Esophagus mucosa (tissue), 1 donor: ENCODE results near the gene REEP1. TPM values are rescaled to one million over a fixed set of nuclear protein-coding genes. Genes with fewer than 3 reads are reported as not detected.
"Not testable (repeated sequence)": the region's sequence is repeated elsewhere in the genome, so short reads cannot be mapped to it uniquely, and the experiment has no call there.

Source experiments
- ATAC-seq: fragments of 200-7000 bp; cut with Tn5 transposase; one replicate; pipeline ENCODE4 v1.9.1; 2020
- total RNA-seq: library from RNA; stranded (reverse); gene quantifications from one replicate; pipeline ENCODE4 v1.2.4, GENCODE V29; 2023
- donor health status: DM: yes; HTN: yes; CAD: no.

The REEP1 gene
- total RNA-seq, 1 donor from 2014 or later: 1.6 TPM

DNA sequence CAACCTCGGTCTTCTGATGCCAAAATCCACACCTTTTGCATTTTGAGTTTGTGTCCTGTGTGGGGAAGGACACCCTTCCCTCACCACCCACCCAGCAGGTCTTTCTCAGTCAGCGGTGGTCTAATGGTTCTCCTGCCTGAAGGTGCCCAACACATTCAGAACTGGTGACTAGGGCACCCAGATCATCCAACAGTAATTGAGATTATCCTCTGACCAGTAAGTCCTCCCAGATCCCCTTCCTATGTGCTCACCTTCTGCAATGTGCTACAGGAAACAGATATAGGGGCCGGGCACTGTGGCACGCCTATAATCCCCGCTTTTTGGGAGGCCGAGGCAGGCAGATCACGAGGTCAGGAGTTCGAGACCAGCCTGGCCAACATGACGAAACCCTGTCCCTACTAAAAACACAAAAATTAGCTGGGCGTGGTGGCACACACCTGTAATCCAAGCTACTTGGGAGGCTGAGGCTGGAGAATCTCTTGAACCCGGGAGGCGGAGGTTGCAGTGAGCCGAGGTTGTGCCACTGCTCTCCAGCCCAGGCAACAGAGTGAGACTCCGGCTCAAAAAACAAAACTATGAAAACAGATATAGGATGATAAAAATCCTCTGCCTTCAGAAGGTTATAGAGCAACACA, 56.2 kb downstream of the REEP1 start:
- ATAC-seq: no peak

DNA sequence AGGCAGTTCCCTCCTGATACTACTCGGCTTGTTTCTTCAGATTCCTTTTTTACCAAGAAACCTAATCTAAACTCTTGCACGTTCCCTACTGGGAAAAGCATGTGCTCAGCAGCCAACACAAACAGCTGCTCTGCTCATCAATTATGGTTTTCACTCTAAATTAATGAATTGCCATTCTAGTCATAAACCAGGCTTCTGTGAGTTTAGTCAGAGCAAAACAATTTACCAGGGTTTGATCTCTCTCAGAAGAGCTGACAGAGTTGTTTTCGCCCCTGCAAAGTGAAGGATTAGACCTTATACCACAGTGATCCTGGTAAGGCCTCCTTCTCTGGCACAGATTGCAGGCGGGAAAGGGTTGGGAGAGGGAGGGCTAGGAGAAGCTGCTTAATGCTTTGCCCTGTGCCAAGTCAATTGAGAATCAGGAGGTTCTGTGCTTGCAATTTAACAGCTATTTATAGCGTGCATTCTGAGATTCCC, 57.2 kb downstream of the REEP1 start:
- no peak for ATAC-seq

DNA sequence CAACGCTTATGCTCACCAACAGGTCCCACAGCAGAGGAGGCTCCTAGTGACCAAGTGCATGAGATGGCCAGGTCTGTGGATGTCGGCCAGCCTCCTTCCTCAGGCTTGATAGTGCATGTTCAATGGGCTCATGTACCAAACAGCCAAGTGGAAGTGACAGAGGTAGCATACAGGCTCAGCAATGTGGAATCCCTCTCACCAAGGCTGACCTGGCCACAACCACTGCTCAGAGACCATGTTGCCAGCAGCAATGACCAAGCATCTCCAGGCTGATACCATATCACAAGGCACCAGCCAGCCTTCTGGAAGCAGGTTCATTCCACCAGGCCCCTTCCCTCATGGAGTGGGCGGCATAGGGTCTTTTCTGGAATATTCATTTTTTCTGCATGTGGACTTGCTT, 61.5 kb downstream of the REEP1 start:
- ATAC-seq: no peak

DNA sequence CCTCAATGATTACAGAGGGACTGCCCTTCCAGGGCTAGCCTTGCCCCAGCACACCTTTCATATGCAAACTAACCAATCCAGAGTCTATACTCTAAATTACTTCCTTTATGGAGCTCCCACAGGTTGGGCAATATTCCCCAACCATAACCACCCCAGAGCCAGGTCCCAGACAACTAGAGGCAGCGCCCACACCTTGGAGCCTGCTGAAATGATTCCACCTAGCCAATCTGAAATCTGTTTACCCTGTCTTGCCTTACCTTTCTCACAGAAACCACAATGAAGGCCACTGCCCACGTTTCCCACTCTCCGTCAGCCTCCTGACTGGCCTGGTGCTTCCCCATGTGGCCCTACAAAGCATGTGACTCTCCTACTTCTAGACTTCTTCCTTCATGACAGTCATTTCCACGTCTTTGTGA, 62.0 kb downstream of the REEP1 start:
- ATAC-seq: no peak

DNA sequence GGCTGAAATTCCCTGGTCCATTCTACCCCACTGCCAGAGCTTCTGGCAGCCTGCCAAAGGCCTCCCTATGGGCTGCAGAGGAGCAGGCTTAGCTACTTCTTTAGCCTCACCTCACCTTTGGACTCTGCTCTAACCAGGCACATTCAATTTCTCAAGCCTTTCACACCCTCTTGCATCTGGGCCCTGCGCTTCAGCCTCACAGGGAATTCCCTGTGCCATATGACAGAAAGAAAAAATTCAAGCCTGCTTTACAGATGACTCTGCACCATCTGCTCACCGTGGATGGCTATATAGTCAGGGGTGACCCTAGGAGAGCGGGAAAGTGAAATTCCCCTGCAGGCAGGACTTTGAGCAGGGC, 62.5 kb downstream of the REEP1 start:
- ATAC-seq: no peak

DNA sequence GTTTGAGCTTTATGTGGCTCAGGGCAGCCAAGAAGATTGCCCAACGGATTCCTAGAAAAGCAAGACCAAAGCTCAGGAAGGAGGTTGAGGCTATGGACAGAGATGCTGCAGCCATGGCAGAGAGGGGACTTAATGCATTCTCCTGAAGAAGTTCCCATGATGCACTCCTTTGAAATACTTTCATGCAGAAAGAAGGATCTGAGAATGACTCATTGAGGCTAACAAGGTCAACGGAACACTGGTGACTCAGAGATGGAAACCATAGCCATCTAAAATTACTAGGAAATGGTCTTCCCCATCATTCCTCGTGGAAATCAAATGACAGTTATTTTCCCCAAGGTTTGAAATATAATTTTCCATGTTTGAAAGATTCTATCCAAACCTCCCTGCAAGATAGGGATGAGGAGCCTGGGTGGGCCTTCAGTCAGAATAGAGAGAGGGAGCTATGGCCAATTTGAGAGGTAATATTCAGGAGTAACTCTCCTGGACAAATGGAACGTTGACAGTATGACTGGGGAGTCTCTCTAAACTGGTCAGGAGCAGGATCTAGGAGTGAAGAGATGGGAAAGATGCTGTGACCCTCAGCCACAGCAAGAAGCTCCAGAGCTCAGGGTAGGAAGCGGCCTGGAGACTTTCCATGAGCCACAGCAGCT, 63.0 kb downstream of the REEP1 start:
- ATAC-seq: no peak

DNA sequence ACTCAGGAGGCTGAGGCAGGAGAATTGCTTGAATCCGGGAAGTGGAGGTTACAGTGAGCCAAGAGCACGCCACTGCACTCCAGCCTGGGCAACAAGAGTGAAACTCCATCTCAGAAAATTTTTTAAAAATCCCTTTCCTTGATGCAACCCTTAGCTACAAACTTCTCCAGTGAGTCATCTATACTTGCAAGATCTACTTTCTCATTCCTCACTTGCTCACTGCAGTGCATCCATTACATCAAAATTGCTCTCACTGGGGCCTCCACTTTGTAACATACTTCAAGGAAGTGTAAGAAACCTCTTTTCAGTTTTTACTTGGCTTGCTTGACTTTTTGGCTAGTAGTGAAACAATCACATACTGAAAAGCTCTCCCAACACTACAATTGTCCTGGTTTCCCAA, 65.3 kb downstream of the REEP1 start:
- no peak for ATAC-seq

DNA sequence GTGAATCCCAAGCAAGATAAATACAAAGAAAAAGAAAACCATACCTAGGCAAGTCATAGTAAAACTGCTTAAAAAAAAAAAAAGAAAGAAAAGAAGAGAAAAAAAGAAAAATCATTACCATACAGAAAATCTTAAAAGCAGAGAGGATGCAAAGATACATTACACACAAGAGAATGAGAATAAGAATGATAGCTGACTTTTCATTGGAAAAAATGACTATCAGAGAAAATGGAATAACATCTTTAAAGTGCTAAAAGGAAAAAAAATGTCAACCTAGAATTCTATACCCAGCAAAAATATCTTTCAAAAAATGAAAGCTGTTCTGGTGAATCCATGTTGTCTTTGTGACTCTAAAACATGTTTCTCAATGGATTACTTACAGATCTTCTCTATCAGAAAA, 66.2 kb downstream of the REEP1 start:
- no peak for ATAC-seq

DNA sequence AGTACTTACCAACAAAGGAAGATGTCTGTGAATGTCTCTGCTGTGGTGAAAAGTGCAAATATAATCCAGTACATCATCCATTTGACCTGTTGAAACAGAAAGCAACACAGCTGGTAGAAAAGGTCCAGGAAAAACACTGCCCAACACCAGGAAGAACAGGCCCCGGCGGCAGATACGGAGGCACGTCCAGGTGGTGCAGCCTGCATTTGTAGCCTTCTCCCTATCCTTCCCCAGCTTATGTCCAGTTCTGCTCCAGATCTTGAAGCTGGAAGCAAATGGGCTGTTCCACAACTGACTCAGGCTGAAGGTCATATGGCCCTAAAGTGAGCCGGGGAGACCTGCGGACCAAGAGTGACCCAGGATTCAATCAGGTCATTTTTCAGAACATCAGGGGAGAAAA, 73.5 kb downstream of the REEP1 start:
- ATAC-seq: no peak

DNA sequence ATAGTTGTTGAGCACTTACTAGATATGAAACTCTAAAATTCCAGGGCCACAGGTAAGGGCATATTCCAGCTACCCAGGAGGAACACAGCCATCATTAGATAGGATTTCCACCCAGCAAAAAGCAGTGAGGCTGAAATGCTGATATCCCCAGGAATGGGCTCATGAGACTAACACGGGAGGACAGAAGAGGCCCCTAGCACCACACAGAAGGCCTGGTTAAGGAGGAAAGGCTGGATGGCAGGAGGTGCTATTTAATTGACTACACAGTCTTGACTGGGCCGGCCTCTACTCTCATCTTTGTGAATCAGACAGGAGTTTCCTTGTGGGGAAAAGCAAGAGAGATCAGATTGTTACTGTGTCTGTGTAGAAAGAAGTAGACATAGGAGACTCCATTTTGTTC, 76.4 kb downstream of the REEP1 start:
- no peak for ATAC-seq

DNA sequence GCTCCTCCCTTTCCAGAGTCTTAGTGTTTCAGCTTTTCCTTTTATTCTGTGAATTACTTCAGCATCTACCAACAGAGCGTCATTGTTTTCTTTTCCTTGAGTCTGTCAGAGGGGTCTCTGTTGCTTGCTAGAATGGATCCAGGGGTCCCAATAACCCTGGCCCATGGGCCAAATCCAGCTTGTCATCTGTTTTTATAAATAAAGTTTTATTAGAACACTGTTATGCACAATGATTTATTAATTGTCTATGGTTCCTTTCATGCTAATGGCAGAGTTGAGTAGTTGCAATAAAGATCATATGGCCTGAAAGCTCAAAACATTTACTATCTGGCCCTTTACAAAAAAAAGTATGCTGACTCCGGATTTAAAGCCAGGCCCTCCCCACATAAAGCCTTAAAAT, 79.3 kb downstream of the REEP1 start:
- no peak for ATAC-seq

DNA sequence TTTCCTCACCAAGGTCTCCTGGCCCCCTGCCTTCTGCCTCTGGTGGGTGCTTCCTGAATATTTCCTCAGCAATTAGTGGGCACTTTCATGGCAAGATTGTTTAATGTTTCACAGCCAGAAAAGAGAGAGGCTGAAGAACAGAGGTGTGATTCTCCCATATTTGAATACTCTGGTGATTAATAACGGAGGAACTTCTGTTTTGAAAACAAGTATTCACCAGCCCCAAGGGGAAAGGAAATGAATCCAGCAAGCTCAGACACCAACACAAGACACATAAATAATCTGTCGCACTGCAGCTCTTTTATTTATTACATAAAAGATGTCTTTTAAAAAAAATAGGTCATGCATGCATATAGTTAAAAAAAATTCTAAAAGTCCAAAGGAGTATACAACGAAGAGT, 80.4 kb downstream of the REEP1 start:
- ATAC-seq: no peak

DNA sequence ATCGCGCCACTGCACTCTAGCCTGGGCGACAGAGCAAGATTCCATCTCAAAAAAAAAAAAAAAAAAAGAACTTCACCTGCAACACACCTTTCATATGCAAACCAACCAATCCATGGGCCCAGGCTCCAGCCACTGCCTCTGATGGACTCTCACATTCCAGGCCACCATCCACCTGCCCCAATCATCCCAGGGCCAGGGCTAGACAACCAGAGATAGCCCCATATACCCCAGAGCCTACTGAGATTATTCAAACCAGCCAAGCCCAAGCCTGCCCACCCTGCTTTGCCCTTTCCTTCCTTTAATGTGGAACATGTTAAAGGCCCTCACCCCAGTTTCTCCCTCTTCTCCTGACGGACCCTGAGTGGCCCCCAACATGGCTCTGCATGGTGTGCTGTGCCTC, 81.1 kb downstream of the REEP1 start:
- no peak for ATAC-seq

DNA sequence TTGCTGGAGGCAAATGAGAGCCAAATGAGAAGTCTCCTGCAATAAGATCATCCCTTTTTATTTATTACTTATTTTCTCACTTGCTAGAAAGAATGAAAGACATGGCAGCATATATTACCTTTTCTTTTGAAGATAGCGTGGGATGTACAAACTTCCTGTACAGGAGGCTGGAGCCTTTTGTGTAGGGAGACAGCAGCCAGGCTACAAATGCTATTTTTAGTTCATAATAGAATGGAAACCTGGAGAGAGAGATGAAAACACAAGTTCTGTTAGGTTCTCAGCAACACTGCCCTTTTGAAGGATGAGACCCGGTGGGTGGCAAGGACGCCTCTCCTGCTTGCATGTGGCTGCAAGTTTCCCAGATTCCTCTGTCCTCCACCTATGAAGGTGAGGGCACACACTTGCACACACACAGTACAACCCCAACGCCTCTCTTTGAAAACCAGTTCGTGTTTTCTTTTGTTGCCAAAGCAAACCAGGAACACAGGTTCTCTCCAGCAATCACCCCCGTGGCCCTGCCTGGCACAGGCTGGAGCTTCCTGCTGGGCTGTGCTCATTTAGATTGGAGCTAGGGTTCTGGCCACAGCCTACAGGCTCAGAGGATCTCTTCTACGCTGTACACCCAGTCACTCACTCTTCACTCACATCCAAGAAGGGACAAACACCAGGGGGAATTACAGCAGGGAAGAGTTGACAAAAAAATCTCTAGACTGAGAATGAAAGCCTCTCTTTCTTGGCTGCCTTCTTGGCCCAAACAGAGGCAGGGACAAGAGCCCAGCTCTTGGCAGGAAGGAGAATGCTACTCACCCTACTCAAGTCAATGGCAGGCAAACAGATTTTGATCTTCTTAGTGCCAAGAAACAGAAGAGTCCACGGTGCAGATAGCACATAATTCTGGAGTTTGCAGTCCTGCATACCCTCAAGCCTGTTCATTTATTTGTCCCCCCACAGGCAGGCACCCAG, 82.6 kb downstream of the REEP1 start:
- peak; percentile 95 for ATAC-seq

DNA sequence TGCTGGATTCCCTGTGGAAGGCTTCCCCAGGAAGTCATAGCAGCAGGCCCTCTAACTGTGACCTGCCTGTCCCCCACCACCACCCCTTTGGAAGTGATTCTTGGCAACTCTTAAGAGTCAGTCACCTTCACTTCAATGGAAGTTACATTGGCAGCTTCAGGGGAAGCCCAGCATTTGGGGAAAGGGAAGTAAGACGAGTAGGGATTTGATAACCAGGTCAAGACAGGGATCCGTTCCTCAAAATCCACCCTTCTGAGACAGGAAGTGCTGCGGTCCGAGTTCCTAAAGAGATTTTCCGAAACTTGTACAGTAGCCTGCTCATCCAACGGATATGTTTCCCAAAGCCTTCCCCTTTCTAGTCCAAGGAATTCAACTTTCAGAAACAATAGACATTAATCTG, 84.0 kb downstream of the REEP1 start:
- no peak for ATAC-seq

DNA sequence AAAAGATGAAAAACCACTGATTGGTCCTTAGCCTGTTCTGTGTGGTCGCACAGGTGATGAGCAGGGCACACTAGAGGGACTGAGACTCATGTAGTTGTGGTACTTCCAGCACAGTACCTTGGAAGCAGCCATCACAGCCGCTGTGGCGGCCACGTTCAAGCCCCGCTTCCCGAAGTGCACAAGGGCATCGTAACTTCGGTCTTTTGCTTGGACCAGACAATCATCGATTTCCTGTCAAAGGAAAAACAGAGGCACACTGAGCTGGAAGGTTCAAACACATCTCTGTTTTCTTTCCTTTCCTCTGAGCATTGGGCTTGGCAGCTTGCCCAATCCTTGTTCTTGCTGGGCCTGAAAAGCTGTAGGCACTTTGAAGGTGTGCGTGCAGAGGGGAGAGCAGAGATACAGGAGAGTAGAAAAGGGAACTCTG, 85.6 kb downstream of the REEP1 start:
- ATAC-seq: no peak

DNA sequence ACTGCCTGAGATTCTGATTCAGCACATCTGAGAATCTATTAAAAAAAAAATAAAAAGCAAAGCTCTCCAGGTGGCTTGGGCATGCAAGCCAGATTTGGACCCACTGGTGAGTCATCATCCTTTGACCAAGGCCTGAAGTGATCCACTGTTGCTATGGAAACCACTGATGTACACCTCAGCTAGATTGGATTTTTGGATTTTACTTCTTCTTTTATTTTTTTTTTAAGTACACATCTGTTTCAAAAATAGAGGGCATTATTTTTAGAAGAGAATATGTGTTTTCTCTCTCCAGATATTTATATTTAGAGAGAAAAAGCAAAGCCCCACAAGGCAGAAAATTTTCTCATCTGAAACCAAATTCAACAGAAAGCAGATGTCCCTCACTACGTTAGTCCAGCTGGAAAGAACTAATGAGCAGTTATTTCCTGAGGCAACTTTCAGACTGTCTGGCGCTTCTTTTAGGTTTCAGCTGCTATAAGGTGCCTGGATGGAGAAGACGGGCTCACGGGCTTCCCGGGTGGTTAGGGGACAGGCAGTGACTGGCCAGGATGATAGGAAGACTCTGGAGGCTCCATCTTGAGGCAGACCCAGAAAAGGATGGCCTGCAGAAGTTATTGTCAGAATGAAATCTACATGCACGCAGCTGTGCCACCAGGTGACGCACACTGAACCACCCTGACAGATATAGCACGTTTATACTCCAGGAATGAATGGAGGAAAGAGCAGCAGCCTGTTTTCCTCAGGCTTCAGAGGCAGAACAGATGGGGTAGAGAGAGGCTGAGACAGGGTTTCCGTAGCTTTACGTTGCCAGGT, 87.6 kb downstream of the REEP1 start:
- ATAC-seq: peak; percentile 22

DNA sequence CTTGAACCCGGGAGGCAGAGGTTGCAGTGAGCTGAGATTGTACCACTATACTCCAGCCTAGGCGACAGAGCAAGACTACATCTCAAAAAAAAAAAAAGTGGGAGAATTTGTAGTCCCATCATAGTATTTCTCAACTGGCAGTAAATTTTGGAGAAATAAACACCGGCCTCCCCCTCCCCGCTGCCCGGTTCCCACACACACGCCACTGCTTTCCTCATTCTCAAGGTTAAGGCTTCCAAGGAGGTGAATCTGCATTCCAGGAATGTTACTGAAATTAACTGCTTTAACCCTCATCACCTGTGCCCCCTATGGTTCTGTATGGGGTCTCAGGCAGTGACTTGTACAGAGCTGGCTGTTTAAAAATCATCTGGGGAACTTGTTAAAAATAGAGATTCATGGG, 88.2 kb downstream of the REEP1 start:
- ATAC-seq: no peak

DNA sequence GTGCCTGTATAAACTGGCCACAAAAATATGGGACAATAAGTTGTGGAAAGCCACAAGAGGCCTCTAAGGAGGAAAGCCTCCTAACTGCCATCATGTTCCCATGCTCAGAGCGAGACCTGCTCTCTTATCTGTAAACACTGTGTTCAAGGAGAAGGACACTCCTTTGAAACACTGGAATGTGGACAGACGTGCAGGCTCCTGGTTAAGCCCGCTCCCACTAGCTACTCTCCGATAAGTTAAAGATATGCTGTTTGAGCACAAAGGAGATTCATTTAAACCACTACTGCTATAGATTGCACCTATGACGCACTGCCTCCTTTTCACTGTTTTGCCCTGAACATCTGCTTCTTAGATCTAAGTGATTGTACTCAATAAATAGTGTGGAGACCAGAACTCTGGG, 92.2 kb downstream of the REEP1 start:
- ATAC-seq: not testable (repeated sequence)

DNA sequence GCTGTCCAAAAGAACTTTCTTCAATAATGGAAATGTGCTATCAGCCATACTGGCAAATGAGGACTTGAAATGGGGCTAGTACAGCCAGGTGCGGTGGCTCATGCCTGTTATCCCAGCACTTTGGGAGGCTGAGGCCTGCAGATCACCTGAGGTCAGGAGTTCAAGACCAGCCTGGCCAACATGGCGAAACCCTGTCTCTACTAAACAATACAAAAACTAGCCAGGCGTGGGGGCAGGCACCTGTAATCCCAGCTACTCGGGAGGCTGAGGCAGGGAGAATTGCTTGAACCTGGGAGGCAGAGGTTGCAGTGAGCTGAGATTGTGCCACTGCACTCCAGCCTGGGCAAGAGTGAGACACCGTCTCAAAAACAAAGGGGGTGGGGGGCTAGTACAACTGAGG, 92.6 kb downstream of the REEP1 start:
- ATAC-seq: not testable (repeated sequence)

DNA sequence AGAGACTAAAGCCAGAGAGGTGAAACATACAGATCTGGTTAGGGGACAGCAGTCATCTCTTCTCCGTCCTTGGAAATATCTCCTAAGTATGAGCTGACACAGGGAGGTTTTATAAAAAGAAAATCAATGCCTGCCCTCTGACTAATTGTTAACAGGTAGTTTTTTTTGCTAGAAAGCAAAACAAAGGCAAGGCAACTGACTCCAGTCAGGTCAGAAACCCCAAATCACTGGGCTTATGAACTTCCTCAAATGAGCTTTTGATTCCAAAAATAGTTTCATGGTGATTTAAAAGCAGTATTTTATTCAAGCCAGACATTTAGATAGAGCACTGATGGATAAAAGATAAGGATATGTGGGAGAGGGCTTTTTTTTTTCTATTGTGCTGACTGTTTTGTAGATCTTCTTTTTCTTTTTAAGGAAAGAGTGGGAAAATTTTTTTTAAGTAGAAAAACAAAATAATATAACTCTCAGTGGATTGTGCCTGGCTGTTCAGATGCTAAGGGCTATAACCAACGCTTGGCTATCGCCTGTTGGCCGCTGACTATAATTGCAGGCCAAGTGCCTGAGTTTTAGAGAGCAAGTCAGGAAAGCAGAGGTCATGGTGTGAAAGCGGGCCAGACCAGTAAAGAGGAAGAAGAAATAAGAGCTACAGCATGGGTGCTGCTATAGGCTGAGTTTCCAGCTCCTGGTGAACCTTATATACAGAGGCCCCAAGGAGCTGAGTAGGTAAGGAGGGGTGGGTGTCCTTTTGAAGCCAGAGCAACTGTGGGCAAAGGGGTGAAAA, 93.3 kb downstream of the REEP1 start:
- no peak for ATAC-seq

DNA sequence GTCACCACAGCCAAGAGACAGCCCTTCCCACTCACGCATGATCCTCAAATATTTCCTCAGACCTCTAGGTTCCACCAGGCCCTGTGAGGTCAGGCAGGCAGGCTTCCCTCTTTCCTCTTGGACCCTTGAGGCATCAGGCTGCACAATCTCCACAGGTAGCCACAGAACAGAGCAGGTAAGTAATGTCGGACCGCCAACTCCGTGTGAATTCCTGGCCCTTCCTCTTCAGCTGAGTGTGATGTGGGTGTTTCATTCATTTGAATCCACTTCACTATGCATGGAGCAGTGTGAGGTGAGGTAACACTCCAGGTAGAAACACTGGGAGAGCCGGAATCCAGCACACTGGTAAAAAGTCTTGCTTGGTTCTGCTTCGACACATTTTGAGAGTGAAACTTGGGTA, 94.2 kb downstream of the REEP1 start:
- ATAC-seq: no peak
